HepG2 (cell line): ENCODE results near the gene BPIFB6. TPM values are rescaled to one million over a fixed set of nuclear protein-coding genes. Genes with fewer than 3 reads are reported as not detected.

ENCODE experiments used
- ATF4 ChIP-seq, 2 experiments: fragments of 450-650 bp in 1 of 2; sonication (generic) in 1 of 2; formaldehyde crosslinking; IDR thresholded peaks; 2 replicates each; pipeline versions ENCODE4 v1.5.0 to v1.8.0; 2020 to 2022; ENCODE audit warnings: mild to moderate bottlenecking in 1 of 2, missing genetic modification reagents in 1 of 2
- BCL3 ChIP-seq: sonication (generic); formaldehyde crosslinking; IDR thresholded peaks from 2 replicates; pipeline ENCODE4 v1.5.1; 2020; ENCODE audit warnings: mild to moderate bottlenecking, missing genetic modification reagents, moderate library complexity
- DZIP1 ChIP-seq: sonication (generic); formaldehyde crosslinking; IDR thresholded peaks from 2 replicates; pipeline ENCODE4 v1.5.0; 2020; ENCODE audit warnings: mild to moderate bottlenecking, missing genetic modification reagents
- GABPB1 ChIP-seq: IDR thresholded peaks from 2 replicates; pipeline ENCODE4 v1.6.1; 2016; ENCODE audit warnings: mild to moderate bottlenecking, missing genetic modification reagents, moderate library complexity, missing compliant biosample characterization
- GPN1 ChIP-seq: sonication (generic); formaldehyde crosslinking; IDR thresholded peaks from 2 replicates; pipeline ENCODE4 v1.5.1; 2020; ENCODE audit warnings: missing genetic modification reagents, borderline replicate concordance
- IKZF1 ChIP-seq: fragments of 450-650 bp; IDR thresholded peaks from 2 replicates; pipeline ENCODE4 v1.7.1; 2016
- MTERF4 ChIP-seq: sonication (generic); formaldehyde crosslinking; IDR thresholded peaks from 2 replicates; pipeline ENCODE4 v1.8.0; 2023; ENCODE audit warnings: mild to moderate bottlenecking, missing genetic modification reagents
- PAF1 ChIP-seq: IDR thresholded peaks from 2 replicates; pipeline ENCODE4 v1.6.1; 2016; ENCODE audit warnings: missing genetic modification reagents, missing compliant biosample characterization
- PCBP2 ChIP-seq: fragments of 200-400 bp; formaldehyde crosslinking; optimal IDR thresholded peaks from 2 replicates; pipeline ENCODE3; 2018; ENCODE audit warnings: low read length, low read depth; ENCODE audit not compliant: poor library complexity, severe bottlenecking
- PTBP1 ChIP-seq: fragments of 200-400 bp; formaldehyde crosslinking; IDR thresholded peaks from 2 replicates; pipeline ENCODE4 v1.6.1; 2018; ENCODE audit warnings: low read length, low read depth; ENCODE audit not compliant: poor library complexity, severe bottlenecking
- REPIN1 ChIP-seq: sonication (generic); formaldehyde crosslinking; IDR thresholded peaks from 2 replicates; pipeline ENCODE4 v1.8.0; 2022; ENCODE audit warnings: missing genetic modification reagents, low read depth, mild to moderate bottlenecking, borderline replicate concordance
- TARDBP ChIP-seq: sonication (generic); formaldehyde crosslinking; IDR thresholded peaks from 2 replicates; pipeline ENCODE4 v1.8.0; 2022; ENCODE audit warnings: mild to moderate bottlenecking, missing genetic modification reagents
- TERF1 ChIP-seq: sonication (generic); formaldehyde crosslinking; IDR thresholded peaks from 2 replicates; pipeline ENCODE4 v1.8.0; 2022; ENCODE audit warnings: mild to moderate bottlenecking, missing genetic modification reagents, moderate library complexity
- ZHX1 ChIP-seq: sonication (generic); formaldehyde crosslinking; IDR thresholded peaks from 2 replicates; pipeline ENCODE4 v1.8.1; 2022; ENCODE audit warnings: low read depth, mild to moderate bottlenecking, missing genetic modification reagents
- ZMYM2 ChIP-seq: sonication (generic); formaldehyde crosslinking; IDR thresholded peaks from 2 replicates; pipeline ENCODE4 v1.8.0; 2022; ENCODE audit warnings: mild to moderate bottlenecking, missing genetic modification reagents
- polyA plus RNA-seq, 8 experiments: library from polyadenylated mRNA; depleted of rRNA in 3 of 8; stranded (reverse) in 7 of 8; unstranded in 1 of 8; fragments of >200 nt; fragmentation: Illumina TruSeq in 4 of 8; extraction: Trizol in 4 of 8; gene quantifications; 2 replicates each; pipeline versions ENCODE4 v1.2.1 to v1.2.3, GENCODE V29; 2011 to 2016; ENCODE audit warnings: low read depth in 4 of 8, missing spikeins in 1 of 8, mixed read lengths in 1 of 8; ENCODE audit not compliant: insufficient read depth in 1 of 8
- total RNA-seq, 5 experiments: library from RNA; depleted of rRNA; stranded (reverse); fragments of >200 nt; fragmentation: Illumina TruSeq; extraction: Trizol; gene quantifications; 2 replicates each; pipeline ENCODE4 v1.2.3, GENCODE V29; 2016; ENCODE audit warnings: low read depth in 1 of 5

The BPIFB6 gene
- total and polyA plus RNA-seq, 2 of the 13 experiments (the other 11 are each of a cell fraction or from before 2014, with no cell fraction given): 0.13 to 1.7 TPM

- TF ChIP-seq PAF1 (CRISPR knock-in tag) (peak; percentile 89; the same call in 1 of the 2 replicates), TARDBP (CRISPR knock-in tag) (0 out of 2 replicates have a peak, but pooled peaks have one; percentile 11), PCBP2 (peak; percentile 93), DZIP1 (CRISPR knock-in tag) (no peak), ZMYM2 (CRISPR knock-in tag) (no peak), BCL3 (CRISPR knock-in tag) (no peak), REPIN1 (no peak), GPN1 (no peak), PTBP1 (no peak), IKZF1 (no peak), ZHX1 (CRISPR knock-in tag) (no peak), ATF4 (CRISPR knock-in tag; IDR thresholded peaks at IDR 0.05) (0 out of 4 replicates have a peak, but pooled peaks of 1 of the 2 experiments have one; percentile 25), TERF1 (CRISPR knock-in tag) (no peak; the same call in 1 of the 2 replicates), GABPB1 (no peak), MTERF4 (CRISPR knock-in tag) (no peak)
Measured at GRCh38 chr20:33023439-33024242, 7.8 kb upstream of the BPIFB6 start (continued).
